Heart right ventricle (tissue), 16 donors: ENCODE measurements around the gene CDH13. TPM values are rescaled to one million over a fixed set of nuclear protein-coding genes. Genes with fewer than 3 reads are reported as not detected.

Experiments used
- ATAC-seq, 8 donors: fragments of 200-7000 bp; cut with Tn5 transposase; one replicate each; pipeline ENCODE4 v1.9.1; 2020; ENCODE audit warnings: mild to moderate bottlenecking in 8 of 8, moderate library complexity in 8 of 8, moderate number of reproducible peaks in 1 of 8
- DNase-seq, 2 donors: peaks; one replicate each; pipeline ENCODE4 v3.0.0-alpha.2; 2020
- H3K27ac ChIP-seq, 10 donors: fragments of 200-600 bp; sonication (generic) in 2 of 10; one replicate each; pipeline versions ENCODE4 v1.5.0 to v1.8.0; 2020 to 2022; ENCODE audit warnings: mild to moderate bottlenecking in 3 of 10
- H3K27me3 ChIP-seq, 7 donors: fragments of 200-600 bp; one replicate each; pipeline ENCODE4 v1.8.0; 2021 to 2022; ENCODE audit warnings: mild to moderate bottlenecking in 2 of 7
- H3K36me3 ChIP-seq, 9 donors: fragments of 200-600 bp; sonication (generic) in 1 of 9; one replicate each; pipeline versions ENCODE4 v1.5.0 to v1.8.0; 2020 to 2022; ENCODE audit warnings: mild to moderate bottlenecking in 2 of 9
- H3K4me1 ChIP-seq, 9 donors: fragments of 200-600 bp; sonication (generic) in 1 of 9; one replicate each; pipeline versions ENCODE4 v1.5.0 to v1.8.0; 2020 to 2022; ENCODE audit warnings: mild to moderate bottlenecking in 4 of 9
- H3K4me3 ChIP-seq, 10 donors: fragments of 200-600 bp; sonication (generic) in 2 of 10; one replicate each; pipeline versions ENCODE4 v1.5.0 to v1.8.0; 2020 to 2022; ENCODE audit warnings: mild to moderate bottlenecking in 7 of 10, moderate library complexity in 2 of 10
- H3K9me3 ChIP-seq, 11 donors: fragments of 200-600 bp in 10 of 11; sonication (generic) in 2 of 11; one replicate each; pipeline versions ENCODE4 v1.5.0 to v1.8.0; 2013 to 2022; ENCODE audit warnings: mild to moderate bottlenecking in 2 of 11, control low read depth in 1 of 11, moderate library complexity in 1 of 11
- CTCF ChIP-seq, 9 donors: fragments of 200-600 bp; sonication (generic) in 2 of 9; IDR thresholded peaks; one replicate each; pipeline versions ENCODE4 v1.5.0 to v1.8.0; 2021 to 2022; ENCODE audit warnings: antibody characterized with exemption in 9 of 9, mild to moderate bottlenecking in 5 of 9, moderate library complexity in 1 of 9
- WGBS, 2 donors: extraction: QIAGEN DNeasy Blood & Tissue Kit; methylation state at CpG; one replicate each; pipeline ENCODE4 v1.1.7; 2013; ENCODE audit warnings: inconsistent platforms in 1 of 2; 5-methylcytosine and 5-hydroxymethylcytosine counted together
- intact Hi-C, 10 donors: fragments of 100-400 bp; cut with DNase I; formaldehyde crosslinking; loops; one replicate each; pipeline versions ENCODE4 v1.11.1 to v1.14.2; 2022
- polyA plus RNA-seq, 2 donors: library from polyadenylated mRNA; stranded (reverse); fragments of 200-250 nt; gene quantifications; one replicate each; pipeline ENCODE4 v1.2.3, GENCODE V29; 2013
- total RNA-seq, 10 donors: library from RNA; stranded (reverse); fragmentation: NEBNext Ultra II Directional in 3 of 10; extraction: Animal tissue kit (Norgen Biotek cat#: 25700) in 3 of 10; gene quantifications; one replicate each; pipeline versions ENCODE4 v1.2.1 to v1.2.4, GENCODE V29; 2021 to 2023
- donor health status: Arrhythmogenic right ventricular cardiomyopathy.
- donor health status: ischemic (EF 13 %, LVEDD 7.1; RV severe dilation, severe dysfunction).
- donor health status: healthy with polysubstance abuse.
- donor health status: DM: no; HTN: yes; CAD: no.
- donor health status: DM: no; HTN: no; CAD: no.
- donor health status: ischemic (EF 25% LVEDD 6.9; RV normal size, moderate dysfunction).
- donor health status: ischemic (EF 25% LVEDD 5.7; RV mildly dilated, moderate dysfunction).
- donor health status: healthy.
- donor health status: DM: yes; HTN: yes; CAD: no.
- donor health status: Ischemic cardiomyopathy.
- donor health status: ischemic (EF 35%, LVEDD 5.7; RV mildly dilated, moderate dysfunction).
- donor health status: nonischemic (EF 11% LVEDD 7.7; RV severe dilation, severe dysfunction).
- donor health status: DM: yes; HTN: yes; CAD: no.
- donor health status: PGD.
- donor health status: ischemic (EF 29% LVEDD 5.4; RV normal size, mild dysfunction).
- donor health status: nonischemic (EF 23%, LVEDD 6.1; RV moderate dilation, normal function).

The CDH13 gene
- total and polyA plus RNA-seq, 12 donors = 15.5 to 221 (median 168) TPM

DNA sequence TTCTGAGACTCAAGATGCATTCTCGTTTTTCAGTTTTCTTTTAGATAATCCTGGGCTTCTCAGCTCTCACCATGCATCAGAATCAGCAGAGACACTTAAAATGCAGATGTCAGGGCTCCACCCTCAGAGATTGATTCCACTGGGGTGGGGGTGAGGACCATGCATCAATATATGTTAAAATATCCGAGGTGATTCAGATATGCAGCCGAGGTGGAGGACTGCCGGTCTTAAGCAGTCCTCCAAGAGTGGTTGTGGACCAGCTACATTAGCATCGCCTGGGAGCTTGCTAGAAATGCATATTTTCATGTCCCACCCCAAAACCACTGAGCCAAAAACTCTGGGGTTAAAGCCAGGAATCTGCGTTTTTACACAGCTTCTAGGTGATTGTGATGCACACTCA, 501.3 kb downstream of the CDH13 start:
- WGBS, 2 donors = 92 to 96% methylated on average over 6 of the region's 6 CpGs
- Histone ChIP-seq H3K27me3 (no peaks in the 10 kb centered on the region), H3K9me3 (peaks cover 0 to 25% (median 0%) of the 10 kb centered on the region in 11 donors), H3K4me3 (no peak overlapping the region), H3K4me1 (no peaks in the 10 kb centered on the region), H3K36me3 (peaks cover 0 to 21% (median 8%) of the 10 kb centered on the region in 9 donors), H3K27ac (no peak overlapping the region)
- intact Hi-C loops = no loop called here
- DNase-seq (no peak), ATAC-seq (no peak)
- no peak for TF ChIP-seq CTCF (IDR thresholded peaks at IDR 0.05)

GRCh38 chr16:83130039-83130438, 503.3 kb downstream of the CDH13 start:
- H3K9me3 ChIP-seq = peaks cover 0 to 17% (median 0%) of the 10 kb centered on the region in 11 donors
- no peak overlapping the region for H3K4me3 ChIP-seq
- ATAC-seq (no peak), DNase-seq (no peak)
- H3K36me3 ChIP-seq = peaks cover 0 to 21% (median 8%) of the 10 kb centered on the region in 9 donors
- WGBS, 2 donors = 86 to 91% methylated on average over 3 of the region's 3 CpGs
- no peaks in the 10 kb centered on the region for H3K4me1 ChIP-seq
- no peak for TF ChIP-seq CTCF (IDR thresholded peaks at IDR 0.05)
- H3K27me3 ChIP-seq = no peaks in the 10 kb centered on the region
- intact Hi-C loops = no loop called here
- H3K27ac ChIP-seq = no peak overlapping the region

DNA sequence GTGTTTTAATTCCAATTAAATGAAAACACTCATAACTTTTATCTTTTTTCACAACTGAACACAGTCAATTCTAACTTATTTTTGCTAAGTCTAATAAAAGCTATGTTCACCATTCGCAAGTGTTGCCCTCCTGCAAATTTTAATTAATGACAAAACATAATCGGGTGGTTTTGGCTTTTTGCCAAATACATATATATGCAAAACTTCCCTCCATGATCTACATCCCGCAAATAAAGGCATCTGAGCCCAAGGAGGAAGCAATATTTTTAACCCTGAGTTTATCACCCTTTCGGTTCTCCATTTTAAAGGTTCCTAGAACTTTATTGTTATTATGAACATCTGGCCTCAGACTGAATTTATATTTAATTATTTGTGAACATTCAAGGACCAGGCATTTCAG, 507.9 kb downstream of the CDH13 start:
- Histone ChIP-seq H3K4me3 (no peak overlapping the region), H3K4me1 (peaks cover 0 to 6% (median 0%) of the 10 kb centered on the region in 9 donors), H3K27ac (no peak overlapping the region), H3K36me3 (peaks cover 0 to 4% (median 0%) of the 10 kb centered on the region in 9 donors), H3K9me3 (no peaks in the 10 kb centered on the region), H3K27me3 (no peaks in the 10 kb centered on the region)
- DNase-seq (no peak), ATAC-seq (no peak)
- intact Hi-C loops = no loop called here
- no peak for TF ChIP-seq CTCF (IDR thresholded peaks at IDR 0.05)
- WGBS, 2 donors = 84 to 88% methylated on average over 4 of the region's 4 CpGs

GRCh38 chr16:83136419-83136818, 509.6 kb downstream of the CDH13 start:
- no peaks in the 10 kb centered on the region for H3K9me3 ChIP-seq
- peaks cover 0 to 6% (median 0%) of the 10 kb centered on the region in 9 donors for H3K4me1 ChIP-seq
- 88 to 90% methylated on average over 9 of the region's 9 CpGs for WGBS, 2 donors
- no peak for TF ChIP-seq CTCF (IDR thresholded peaks at IDR 0.05)
- H3K27ac ChIP-seq = no peak overlapping the region
- intact Hi-C loops = no loop called here
- H3K27me3 ChIP-seq = no peaks in the 10 kb centered on the region
- no peak overlapping the region for H3K4me3 ChIP-seq
- ATAC-seq (no peak), DNase-seq (no peak)
- no peaks in the 10 kb centered on the region for H3K36me3 ChIP-seq
